GM12891 (cell line): ENCODE measurements around the gene TGFA.

Experiments
- POLR2A ChIP-seq: IDR thresholded peaks from 2 replicates; pipeline ENCODE4 v1.6.1; 2011; ENCODE audit warnings: low read depth, low read length, control low read depth
- TAF1 ChIP-seq: IDR thresholded peaks from 2 replicates; pipeline ENCODE4 v1.6.1; 2011; ENCODE audit warnings: low read depth, low read length, control low read depth

DNA sequence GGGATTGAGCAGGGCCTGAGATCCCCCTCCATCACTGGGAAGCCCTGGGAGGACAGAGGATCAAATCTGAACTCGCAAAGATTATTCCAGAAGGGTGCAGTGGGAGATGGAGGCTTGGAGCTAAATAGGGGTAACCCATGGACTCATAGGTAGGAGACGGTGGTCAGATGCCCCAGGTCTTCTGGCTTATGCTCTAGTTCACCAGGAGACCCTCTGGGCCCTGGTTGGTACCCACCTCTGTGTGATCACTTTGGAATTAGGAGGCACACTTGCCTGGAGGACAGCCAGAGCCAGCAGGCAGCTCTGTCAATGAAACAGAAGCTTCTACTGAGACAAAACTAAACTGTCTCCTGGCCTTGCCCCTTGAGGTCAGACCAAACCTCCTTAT lies 110.6 kb downstream of the TGFA start:
- TF ChIP-seq POLR2A = no peak
- no peak for TF ChIP-seq TAF1
